ENCODE measurements around the gene TSPAN4. TPM values are rescaled to one million over a fixed set of nuclear protein-coding genes. Genes with fewer than 3 reads are reported as not detected.

Gene TSPAN4
- total and polyA plus RNA-seq, 9 of the 15 experiments (the other 6 are each of a cell fraction or from before 2014, with no cell fraction given), result 0.07 to 31.0 (median 15.7) TPM

DNA sequence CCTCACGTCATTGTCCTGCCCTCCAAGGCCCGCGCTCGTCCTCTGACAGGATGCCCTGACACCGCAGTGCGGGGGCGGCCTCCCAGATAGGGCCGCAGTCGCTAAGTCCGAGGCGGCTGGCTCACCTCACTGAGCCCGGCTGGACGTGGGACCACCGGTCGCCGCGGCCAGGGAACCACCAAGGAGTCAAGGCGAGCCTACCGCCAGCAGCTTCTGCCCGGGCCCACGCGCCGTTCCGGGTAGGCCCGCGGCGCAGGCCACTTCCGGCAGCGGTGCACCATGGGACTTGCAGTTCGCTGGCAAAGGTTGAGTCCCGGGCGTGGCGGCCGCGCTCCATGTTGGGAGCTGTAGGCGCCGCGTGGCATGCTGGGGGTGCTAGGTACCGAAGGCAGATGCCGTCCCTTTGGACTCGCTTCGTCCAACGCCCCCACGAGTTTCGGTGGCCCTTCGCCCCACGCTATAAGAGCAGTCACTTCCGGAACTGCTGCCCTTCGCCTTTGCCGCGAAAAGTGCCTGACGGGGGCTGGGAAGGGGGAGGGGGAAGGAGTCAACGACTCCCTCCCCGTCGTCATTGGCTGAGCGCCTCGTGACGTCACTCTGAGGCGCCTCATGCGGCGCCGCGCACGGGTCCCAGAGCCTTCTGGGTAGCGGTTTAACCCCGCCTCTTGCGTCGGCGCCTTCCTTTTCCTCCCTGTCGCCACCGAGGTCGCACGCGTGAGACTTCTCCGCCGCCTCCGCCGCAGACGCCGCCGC is 33.2 kb upstream of the TSPAN4 start, which contains the start of gene RPLP2 (continued):
- TF ChIP-seq, protein P1, sequence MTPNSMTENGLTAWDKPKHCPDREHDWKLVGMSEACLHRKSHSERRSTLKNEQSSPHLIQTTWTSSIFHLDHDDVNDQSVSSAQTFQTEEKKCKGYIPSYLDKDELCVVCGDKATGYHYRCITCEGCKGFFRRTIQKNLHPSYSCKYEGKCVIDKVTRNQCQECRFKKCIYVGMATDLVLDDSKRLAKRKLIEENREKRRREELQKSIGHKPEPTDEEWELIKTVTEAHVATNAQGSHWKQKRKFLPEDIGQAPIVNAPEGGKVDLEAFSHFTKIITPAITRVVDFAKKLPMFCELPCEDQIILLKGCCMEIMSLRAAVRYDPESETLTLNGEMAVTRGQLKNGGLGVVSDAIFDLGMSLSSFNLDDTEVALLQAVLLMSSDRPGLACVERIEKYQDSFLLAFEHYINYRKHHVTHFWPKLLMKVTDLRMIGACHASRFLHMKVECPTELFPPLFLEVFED (CRISPR knock-in tag; conservative IDR thresholded peaks at IDR 0.05), result 0 out of 2 replicates have a peak, but pooled peaks have one; percentile 11
- TF ChIP-seq, protein P2, sequence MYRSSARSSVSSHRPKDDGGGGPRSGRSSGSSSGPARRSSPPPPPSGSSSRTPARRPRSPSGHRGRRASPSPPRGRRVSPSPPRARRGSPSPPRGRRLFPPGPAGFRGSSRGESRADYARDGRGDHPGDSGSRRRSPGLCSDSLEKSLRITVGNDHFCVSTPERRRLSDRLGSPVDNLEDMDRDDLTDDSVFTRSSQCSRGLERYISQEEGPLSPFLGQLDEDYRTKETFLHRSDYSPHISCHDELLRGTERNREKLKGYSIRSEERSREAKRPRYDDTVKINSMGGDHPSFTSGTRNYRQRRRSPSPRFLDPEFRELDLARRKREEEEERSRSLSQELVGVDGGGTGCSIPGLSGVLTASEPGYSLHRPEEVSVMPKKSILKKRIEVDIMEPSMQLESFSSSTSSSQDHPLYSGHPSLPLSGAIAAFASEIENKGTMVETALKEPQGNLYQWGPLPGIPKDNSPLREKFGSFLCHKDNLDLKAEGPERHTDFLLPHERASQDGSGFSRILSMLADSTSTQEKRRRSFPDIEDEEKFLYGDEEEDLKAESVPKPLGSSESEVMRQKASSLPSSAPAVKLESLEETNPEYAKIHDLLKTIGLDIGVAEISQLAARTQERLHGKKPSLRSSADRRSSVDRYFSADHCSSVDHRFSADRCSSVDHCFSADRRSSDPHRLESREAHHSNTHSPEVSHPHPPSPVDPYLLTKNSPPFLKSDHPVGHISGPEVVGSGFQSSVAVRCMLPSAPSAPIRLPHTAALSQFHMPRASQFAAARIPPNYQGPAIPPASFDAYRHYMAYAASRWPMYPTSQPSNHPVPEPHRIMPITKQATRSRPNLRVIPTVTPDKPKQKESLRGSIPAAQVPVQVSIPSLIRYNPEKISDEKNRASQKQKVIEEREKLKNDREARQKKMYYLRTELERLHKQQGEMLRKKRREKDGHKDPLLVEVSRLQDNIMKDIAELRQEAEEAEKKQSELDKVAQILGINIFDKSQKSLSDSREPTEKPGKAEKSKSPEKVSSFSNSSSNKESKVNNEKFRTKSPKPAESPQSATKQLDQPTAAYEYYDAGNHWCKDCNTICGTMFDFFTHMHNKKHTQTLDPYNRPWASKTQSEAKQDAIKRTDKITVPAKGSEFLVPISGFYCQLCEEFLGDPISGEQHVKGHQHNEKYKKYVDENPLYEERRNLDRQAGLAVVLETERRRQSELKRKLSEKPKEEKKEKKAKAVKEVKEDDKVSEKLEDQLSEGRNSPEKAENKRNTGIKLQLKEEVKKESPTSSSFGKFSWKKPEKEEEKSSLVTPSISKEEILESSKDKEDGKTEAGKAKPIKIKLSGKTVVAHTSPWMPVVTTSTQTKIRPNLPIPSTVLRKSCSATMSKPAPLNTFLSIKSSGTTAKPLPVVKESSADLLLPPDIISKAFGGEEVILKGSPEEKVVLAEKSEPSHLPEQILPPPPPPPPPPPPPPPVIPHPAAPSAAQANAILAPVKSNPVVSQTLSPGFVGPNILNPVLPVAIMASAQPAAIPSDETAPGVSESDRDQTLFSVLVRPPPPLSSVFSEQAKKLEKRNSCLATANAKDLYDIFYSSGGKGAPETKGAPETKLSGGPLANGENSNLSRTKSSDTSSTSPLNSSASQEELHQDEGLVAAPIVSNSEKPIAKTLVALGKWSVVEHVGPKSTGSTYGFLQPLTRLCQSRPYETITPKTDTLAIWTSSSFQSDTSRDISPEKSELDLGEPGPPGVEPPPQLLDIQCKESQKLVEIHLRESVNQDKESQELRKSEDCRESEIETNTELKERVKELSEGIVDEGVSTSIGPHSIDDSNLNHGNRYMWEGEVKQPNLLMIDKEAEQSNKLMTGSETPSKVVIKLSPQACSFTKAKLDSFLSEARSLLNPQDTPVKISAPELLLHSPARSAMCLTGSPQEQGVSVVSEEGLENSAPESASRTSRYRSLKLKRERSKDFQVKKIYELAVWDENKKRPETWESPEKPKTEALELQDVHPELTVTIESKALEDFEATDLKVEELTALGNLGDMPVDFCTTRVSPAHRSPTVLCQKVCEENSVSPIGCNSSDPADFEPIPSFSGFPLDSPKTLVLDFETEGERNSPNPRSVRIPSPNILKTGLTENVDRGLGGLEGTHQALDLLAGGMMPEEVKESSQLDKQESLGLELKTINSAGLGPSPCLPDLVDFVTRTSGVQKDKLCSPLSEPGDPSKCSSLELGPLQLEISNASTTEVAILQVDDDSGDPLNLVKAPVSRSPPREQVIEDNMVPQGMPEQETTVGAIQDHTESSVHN (IDR thresholded peaks at IDR 0.05; ENCODE audit: borderline replicate concordance in 1 of 2, low read depth in 1 of 2), result no peak
- TF ChIP-seq, protein P3, sequence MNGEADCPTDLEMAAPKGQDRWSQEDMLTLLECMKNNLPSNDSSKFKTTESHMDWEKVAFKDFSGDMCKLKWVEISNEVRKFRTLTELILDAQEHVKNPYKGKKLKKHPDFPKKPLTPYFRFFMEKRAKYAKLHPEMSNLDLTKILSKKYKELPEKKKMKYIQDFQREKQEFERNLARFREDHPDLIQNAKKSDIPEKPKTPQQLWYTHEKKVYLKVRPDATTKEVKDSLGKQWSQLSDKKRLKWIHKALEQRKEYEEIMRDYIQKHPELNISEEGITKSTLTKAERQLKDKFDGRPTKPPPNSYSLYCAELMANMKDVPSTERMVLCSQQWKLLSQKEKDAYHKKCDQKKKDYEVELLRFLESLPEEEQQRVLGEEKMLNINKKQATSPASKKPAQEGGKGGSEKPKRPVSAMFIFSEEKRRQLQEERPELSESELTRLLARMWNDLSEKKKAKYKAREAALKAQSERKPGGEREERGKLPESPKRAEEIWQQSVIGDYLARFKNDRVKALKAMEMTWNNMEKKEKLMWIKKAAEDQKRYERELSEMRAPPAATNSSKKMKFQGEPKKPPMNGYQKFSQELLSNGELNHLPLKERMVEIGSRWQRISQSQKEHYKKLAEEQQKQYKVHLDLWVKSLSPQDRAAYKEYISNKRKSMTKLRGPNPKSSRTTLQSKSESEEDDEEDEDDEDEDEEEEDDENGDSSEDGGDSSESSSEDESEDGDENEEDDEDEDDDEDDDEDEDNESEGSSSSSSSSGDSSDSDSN (IDR thresholded peaks at IDR 0.05; ENCODE audit: borderline replicate concordance in 1 of 2, low read depth in 2 of 2, low read length in 2 of 2), result no peak
- TF ChIP-seq ESRRA (IDR thresholded peaks at IDR 0.05; ENCODE audit: borderline replicate concordance, low read depth), result peak; percentile 93
- TF ChIP-seq, protein P4, sequence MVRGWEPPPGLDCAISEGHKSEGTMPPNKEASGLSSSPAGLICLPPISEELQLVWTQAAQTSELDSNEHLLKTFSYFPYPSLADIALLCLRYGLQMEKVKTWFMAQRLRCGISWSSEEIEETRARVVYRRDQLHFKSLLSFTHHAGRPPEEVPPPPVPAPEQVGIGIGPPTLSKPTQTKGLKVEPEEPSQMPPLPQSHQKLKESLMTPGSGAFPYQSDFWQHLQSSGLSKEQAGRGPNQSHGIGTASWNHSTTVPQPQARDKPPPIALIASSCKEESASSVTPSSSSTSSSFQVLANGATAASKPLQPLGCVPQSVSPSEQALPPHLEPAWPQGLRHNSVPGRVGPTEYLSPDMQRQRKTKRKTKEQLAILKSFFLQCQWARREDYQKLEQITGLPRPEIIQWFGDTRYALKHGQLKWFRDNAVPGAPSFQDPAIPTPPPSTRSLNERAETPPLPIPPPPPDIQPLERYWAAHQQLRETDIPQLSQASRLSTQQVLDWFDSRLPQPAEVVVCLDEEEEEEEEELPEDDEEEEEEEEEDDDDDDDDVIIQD (CRISPR knock-in tag; IDR thresholded peaks at IDR 0.05), result no peak
- TF ChIP-seq ZNF3 (CRISPR knock-in tag; IDR thresholded peaks at IDR 0.05), result no peak
- TF ChIP-seq TAL1 (IDR thresholded peaks at IDR 0.05), result no peak
- TF ChIP-seq HDAC1 (IDR thresholded peaks at IDR 0.05), result peak in 1 of 2 experiments; percentile 97; a peak in 2 of 4 replicates
- TF ChIP-seq, protein P5, sequence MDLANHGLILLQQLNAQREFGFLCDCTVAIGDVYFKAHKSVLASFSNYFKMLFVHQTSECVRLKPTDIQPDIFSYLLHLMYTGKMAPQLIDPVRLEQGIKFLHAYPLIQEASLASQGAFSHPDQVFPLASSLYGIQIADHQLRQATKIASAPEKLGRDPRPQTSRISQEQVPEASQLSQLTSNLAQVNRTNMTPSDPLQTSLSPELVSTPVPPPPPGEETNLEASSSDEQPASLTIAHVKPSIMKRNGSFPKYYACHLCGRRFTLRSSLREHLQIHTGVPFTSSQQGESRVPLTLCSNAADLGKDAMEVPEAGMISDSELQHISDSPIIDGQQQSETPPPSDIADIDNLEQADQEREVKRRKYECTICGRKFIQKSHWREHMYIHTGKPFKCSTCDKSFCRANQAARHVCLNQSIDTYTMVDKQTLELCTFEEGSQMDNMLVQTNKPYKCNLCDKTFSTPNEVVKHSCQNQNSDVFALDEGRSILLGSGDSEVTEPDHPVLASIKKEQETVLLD (IDR thresholded peaks at IDR 0.05), result no peak

Data from K562 (cell line).